HG03521 (cell line): ENCODE results near the gene B3GALT6.

Experiments used
- ATAC-seq: cut with Tn5 transposase; IDR thresholded peaks from one replicate; pipeline ENCODE4 v1.9.1; 2021; ENCODE audit warnings: mild to moderate bottlenecking, moderate library complexity; ENCODE audit not compliant: unreplicated experiment

Gene B3GALT6

DNA sequence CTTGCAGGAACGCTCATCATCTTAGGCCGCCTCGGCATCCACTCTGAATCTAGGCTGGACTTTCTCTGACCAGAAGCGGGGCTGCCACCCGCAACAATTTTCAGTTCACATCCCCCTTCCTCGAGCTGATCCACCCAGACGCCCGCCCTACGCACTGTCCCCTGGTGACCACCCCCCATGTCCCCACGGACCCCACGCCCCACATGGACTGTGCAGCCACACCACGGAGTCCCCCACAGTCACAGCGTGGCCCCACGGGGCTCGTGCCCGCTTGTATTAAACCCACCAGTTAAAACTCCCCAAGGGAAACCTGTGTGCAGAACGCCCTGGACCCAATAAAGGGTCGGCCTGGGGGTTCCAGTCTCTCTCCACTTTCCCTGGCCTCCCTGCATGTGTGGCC is 27.5 kb downstream of the B3GALT6 start:
- ATAC-seq = no peak

DNA sequence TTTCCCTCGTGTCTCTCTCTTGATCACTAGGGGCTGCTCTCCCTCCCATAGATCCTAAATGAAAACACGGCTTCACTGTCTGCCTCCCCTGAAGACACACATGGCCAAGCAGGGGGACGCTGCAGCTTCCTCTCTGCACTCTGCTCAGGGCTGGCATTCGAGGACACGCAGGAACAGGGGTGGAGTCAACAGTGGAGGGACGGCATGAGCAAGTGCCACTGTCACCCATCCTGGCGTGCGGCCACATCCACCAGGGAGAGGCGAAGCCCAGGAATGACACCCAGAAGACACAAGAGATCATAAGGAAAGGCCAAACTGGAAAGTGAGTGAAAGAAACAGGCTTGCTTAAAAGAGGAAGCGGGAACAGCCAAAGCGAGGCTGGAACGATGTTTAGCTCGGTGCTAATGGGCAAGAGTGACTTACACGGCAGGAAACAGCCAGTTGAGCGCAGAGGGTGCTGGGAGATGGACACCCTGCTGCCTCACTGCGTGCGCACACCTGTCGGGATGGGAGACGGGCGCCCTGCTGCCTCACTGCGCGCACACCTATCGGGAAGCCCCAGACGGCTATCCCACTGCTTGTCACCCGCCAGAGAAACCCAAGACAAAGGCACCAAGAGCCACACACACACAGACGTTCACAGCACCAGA is 28.0 kb downstream of the B3GALT6 start:
- ATAC-seq = no peak

DNA sequence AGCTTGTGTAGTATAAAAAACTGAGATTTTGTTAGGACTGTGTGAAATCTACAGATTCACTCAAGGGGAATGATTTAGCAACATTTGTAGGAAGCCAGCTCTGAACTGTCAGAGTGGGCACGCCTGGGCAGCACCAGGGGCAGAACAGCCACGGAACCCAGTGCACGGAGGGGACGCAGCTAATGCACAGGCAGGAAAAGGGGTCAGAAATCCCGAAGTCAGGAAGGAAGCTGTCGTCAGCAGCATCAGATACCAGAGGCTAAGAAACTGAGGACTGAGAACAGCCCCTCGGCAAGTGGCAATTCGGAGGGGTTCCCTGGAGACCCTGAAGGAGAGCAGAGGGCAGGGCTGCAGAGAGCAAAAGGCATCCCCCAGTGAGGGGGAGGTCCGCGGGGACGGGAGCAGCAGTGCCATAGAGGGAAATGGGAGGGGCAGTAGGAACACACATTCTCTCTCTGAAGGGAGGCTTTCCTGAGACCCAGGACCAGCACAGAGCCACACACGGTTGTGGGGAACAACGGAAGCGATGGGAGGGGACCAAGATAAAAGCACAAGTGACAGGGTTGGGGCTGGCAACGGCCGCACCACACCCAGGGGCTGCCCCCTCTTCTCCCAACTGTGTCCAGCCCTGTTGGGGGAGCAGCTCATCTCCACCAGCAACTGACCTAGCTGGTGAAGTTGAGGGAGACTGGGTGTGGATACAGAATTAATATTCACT is 29.0 kb downstream of the B3GALT6 start:
- no peak for ATAC-seq

DNA sequence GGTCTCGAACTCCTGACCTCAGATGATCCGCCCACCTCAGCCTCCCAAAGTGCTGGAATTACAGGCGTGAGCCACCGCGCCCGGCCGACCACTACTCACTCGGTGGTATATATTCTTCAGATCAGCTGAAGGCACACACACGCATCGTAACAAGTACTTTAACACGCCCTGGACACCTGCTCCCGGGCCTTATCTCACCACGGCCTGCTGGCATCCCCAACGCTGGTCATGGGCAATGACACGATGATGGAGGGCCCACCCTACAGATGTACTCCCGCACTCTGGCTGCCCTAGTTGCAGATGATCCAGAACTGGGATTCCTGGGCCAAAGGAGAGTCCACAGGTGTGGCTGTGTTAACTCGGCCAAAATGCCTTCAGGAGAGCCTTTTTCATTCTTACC is 30.0 kb downstream of the B3GALT6 start:
- ATAC-seq = no peak

DNA sequence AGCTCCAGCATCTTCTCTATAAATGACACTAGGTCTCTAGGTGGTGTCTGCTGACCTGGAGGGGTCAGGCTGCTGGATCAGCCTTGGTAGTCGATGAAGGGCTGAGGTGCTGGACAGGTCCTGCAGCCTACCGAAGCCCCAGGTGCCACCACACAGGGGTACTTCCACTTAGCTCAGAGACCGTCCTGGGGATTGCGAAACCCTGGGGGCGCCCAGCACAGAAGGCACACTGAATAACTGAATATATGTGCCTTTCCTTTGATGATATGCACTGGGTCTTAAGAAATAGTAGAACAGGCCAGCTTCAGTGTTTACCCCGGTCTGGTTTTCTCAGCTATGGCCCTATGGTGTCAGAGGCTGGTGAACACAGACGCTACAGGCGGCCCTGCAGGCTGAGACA is 30.7 kb downstream of the B3GALT6 start:
- no peak for ATAC-seq

DNA sequence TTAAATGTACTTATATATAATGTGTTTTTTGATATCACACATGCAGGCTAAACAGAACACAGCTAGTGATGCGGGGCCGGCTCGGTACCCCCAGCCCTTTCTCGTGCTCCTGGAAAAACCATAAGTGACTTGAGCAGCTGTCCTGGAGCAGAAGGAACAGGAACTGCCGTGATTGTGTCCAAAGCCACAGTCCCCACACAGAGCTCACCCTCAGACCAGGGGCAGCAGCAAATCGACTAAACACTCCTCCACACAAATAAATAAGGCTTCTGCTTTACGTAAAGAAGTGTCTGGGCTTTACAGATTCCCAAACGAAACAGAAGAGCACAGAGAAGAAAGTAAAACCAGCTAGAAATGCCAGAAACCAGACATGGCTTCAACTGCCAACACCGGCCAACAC is 32.0 kb downstream of the B3GALT6 start:
- ATAC-seq = no peak

DNA sequence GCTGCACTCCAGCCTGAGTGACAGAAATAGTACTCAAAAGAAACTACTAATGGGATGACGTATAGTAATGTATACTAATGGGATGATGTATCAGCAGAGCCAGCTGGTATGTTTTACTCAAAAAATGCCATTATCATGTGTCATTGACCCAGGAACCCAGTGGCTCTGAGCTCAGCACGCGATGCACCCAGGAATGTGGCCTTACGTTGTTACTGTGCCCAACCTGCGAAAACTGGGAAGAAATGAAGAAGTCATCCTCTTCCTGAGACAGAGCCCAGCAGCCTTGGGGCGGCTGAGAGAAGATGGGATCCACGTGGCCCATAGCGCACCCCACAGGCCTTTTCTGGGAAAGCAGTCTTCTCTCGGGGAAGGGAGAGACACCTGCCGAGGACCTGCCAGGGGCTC is 32.8 kb downstream of the B3GALT6 start:
- no peak for ATAC-seq

DNA sequence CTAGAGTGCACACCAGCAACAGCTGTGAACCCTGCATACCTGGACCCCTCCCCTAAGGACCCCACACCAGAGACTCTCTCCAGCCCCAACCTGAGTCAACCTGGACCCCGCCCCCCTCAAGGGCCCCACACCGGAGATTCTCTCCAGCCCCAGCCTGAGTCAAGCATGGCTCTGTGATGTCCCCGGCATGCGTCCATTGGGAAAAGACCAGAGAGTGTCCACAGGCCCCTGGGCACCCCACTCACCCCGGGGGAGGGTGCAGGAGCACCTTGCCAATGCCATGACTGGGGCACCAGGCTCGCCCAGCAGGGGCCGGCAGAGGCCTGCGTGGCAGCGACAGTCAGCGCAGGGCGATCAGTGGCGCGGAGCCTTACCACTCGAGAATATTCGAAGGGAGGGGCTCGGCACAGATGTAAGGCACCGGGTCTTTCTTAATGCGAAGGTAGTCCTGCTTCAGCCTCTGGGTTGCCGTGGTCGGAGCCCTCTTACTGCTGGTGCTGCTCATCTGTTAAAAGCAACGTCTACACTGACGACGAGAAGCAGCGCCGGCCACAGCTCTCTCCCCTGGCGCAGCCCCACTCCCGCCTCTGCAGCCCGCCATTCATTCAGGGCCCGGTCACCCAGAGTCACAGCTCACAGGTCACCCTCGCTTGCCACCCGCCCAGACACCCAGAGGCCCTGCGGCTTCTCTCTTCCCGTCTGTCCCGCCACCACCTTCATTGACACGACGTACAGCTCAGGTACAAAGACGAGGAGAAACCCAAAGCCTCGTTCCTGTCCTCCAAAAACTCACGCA is 35.6 kb downstream of the B3GALT6 start:
- no peak for ATAC-seq

DNA sequence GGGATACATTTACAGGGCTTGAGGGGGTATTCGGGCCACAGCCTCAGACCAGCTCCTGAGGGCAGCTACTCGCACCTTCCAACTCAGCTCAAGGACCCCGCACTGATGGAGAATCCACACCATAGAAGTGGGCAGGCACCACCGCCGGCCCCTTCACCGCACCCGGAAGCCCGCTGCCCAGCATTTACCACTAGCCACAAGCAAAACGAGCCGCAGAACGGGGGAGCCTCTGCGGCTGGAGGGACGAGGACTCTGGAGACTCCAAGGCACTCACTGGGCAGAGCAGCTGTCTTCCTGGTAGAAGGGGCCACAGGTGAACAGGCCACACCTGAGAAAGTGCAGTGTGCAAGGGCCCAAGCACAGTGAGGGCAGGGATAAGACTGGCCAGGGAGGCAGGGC is 36.2 kb downstream of the B3GALT6 start:
- ATAC-seq = no peak

DNA sequence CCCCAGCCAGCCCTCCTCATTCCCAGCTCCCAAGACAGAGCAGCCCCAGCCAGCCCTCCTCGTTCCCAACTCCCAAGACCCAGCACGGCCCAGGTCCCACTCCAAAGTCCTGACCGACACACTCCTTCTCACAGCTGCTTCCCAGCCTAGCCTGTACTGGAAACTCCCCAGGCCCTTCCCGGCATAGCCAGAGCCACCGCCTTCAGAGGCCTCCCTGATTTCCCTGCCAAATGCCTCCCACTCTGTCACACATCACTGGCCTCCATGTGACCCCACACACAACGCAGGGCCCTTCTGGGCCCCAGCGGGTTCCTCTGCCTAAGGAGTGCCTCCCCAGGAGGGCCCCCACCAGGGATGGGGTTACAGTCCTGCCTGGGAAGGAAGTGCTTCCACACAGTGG is 38.8 kb downstream of the B3GALT6 start:
- no peak for ATAC-seq

DNA sequence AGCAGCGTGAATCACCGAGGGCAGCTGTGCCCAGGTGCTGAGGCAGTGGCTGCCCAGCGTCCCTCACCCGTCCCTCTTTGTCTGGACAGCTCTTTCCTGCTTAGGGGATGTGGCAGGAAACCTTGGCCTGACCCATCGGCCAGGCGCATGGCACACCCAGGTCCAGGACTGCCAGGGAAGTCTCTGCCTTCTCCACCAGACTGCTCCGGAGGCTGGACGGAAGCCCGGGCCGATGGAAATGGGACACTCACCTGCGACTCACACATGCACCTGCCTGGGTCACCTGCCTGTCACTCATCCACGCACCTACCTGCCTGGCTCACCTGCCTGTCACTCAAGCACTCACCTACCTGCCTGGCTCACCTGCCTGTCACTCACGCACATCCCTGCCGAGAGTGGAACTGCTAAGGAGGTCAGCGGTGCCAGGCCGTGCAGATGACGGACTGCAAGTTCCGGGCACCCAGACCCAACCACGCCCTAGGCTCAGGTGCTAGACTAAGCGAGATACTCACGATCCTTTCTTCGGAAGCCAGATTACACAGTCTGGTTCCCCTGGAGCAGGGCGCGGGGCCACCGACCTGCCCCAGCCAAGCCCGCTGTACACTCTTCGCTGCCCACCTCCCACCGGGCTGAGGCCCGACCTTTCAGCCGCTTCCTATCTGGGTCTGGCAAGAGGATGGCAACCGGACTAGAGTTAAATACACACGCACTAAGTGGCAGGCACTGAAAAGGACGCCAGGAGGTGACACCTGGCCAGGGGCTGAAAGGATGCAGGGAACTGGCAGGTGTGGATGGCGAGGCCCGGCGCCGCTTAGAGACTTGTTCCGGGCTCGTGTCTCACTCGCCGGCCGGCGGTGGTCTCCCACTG is 40.5 kb downstream of the B3GALT6 start:
- no peak for ATAC-seq

DNA sequence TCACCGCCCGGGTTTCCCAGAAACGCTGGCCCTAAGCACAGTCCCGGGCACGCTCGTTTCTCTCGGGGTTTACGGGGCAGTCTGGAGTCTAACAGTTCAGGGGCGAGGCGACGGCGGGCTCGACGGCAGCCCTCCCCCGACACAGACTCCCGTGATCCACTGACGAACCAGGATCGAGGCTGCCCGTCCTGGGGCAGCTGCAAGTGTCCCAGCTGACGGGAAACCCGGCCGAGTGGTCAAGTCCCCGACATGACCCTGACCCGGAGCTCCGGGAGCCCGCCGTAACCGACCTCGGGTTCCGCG is 41.1 kb downstream of the B3GALT6 start:
- ATAC-seq = peak; percentile 15

DNA sequence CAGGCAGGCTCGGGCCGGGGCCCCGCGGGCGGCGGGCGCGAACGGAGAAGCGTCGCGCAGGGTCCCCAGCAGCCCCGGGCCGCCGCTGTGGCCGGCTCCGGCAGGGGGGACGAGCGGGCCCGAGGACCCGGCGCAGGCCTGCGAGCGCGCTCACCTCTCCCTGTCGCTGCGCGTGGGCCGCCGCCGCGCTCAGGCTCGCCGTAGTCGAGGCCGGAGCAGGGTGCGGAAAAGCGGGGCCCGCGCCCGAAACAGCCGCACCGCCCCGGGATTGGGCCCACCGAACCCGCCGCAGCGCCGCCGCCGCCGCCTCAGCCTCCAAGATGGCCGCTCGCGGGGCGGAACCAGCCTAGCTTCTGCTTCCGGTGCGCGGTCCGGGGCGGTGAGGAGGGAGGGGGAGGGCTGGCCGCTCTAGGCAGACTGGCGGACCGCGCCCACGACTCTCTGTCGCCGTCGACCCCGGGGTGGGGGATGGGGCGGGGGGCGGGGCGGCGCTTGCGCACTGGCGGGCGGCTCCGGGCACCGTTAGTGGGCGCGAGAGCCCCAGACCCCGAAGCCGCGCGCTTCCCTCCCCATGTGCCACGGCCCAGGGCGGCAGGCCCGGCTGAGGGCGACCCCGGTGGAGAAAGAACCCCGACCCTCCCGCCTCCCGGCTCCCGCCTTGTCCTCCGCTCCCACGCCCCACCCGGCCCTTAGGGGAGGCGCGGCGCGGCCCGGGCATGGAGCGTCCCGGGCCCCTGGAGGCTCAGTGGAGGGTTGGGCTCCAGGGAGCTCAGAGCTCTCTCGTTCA is 41.7 kb downstream of the B3GALT6 start, which contains the start of gene UBE2J2:
Gene UBE2J2, minus strand, starts transcription at position 343 of the 787 bp plus-strand sequence. CDS start 5,862 bp downstream, outside the sequence.
- peak; percentile 87 for ATAC-seq

DNA sequence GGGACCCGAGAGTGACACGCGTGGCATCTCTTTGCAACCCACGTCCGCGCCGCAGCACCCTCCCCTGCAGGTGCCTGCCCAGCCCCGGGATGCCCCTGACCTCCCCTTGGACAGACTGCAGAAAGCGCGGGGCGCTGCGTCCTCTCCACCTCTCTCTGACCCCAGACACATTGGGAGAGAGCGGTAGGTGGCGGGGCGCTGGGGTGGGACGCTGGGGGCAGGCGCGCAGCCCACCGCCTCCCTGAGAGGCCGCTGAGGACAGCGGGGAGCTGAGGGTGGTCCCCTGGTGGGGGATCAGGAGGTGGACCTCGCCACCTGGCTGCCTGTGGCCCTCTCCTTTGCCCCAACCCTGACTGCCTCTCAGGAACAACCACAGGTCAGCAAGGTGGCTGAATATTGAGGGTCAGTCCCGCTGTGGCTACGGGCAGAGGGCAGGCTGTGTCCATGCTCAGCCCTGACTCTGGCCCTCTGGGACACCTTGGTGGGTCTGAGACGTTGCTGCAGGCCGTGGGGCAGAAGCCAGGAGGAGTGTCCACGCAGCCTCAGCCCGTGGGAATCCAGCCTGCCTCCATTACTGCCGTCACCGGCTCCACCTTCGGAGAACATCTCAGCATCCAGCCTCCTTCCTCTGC is 42.4 kb downstream of the B3GALT6 start:
- ATAC-seq = no peak

DNA sequence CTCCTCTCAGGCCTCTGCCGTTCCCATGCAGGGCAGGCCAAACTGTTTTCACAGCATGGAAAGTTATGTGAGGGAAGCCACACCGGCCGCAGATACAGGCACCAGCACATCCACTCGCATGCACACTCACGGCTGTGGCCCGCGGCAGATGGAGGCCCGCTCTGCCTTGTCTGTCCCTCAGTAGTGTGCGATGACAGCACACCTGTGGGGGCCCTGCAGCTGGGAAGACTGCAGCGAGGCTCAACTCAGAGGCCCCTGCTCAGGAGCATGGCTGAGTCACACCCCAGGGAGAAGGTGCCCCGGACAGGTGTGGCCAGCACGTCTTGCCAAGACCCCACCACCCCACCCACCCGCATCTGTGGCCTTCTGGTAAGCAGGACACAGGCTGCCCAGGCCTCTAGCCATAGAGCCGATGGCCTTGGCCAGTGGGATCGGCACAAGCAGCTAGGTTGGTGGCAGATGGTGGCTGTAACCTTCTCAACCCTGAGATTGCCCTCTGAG is 42.9 kb downstream of the B3GALT6 start:
- no peak for ATAC-seq

DNA sequence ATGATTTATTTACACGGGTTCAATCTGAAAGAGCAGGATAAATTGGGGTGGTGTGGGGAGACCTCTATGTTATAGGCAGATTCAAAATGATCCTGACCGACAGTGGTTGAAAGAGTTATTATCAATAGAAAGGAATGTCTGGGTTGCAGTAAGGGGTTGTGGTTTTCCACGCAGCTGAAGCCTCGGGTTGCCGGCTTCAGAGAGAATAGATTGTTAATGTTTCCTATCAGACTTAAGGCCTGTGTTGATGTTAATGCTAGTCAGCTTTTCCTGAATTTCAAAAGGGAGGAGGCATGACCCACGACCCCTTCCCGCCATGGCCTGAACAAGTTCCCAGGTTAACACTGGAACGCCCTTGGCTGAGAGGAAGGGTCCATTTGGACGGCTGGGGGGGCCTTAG is 43.8 kb downstream of the B3GALT6 start:
- ATAC-seq = no peak

DNA sequence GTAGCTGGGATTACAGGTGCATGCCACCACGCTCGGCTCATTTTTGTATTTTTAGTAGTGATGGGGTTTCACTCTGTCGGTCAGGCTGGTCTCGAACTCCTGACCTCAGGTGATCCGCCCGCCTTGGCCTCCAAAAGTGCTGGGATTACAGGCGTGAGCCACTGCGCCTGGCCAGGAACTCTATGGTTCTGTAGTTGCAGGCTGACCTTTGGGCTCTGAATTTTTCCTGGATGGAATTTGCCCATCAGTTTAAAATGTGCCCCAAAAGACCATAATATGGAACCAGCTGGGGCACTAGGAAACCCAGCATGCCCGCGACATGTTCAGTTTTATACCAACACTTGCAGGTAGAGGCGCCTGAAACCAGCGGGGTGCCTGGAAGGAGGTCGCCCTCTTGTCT is 46.6 kb downstream of the B3GALT6 start:
- no peak for ATAC-seq

DNA sequence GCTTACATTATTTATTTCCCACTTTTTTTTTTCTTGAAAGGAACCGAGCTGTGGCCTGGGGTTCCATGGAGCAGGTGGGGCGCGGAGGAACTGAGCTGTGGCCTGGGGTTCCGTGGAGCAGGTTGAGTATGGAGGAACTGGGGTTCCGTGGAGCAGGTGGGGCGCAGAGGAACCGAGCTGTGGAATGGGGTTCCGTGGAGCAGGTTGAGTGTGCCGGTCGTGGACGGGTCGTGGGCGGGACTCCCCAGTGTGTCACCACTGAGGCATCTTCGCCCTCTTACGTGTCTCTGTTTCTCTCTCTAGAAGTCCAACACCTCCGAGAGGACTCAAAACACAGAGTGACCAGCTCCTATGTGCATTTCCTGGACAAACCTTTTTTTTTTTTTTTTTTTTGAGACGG is 47.0 kb downstream of the B3GALT6 start:
- no peak for ATAC-seq

DNA sequence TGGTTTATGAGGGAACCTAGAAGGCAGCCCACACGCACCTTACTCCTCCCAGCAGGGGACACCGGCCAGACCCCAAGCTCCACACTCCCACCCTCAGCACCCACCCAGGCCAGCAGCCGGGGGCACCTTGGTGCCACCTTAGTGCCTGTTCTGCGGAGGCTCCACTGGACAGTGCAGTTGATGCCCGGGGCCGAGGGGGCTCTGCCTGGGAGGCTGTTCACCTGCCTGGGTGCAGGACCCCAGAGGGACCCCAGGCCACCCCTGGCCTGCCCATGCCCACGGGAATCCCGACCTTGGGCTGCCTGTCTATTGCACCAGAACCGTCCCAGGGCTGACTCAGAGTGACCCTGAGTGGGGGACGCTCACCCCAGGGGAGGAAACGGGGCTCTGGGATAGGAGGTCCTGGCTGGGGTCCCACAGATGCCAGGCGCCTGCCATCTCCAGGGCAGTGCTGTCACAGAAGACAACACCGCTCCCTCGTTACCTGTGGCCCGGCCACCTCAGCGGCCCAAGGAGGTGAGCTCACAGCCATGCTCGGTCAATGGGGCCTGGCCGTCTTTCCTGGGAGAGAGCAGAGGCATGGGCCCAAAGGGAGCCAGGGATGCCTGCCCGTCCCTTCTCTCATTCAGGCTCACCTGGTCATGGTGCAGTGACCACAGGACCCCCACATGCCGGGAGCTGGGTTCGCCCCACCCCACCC is 48.9 kb downstream of the B3GALT6 start:
- no peak for ATAC-seq
